Esophagus muscularis mucosa (tissue), 3 donors: ENCODE results near the gene BEST2.

Experiments used
- POLR2A ChIP-seq: fragments of 450-650 bp; IDR thresholded peaks from one replicate; pipeline ENCODE4 v1.6.1; 2017; ENCODE audit warnings: antibody characterized with exemption, moderate library complexity, mild to moderate bottlenecking, low read depth
- TF ChIP-seq, protein P1 (sequence below), 3 experiments: fragments of 200-600 bp in 2 of 3; fragments of 450-650 bp in 1 of 3; sonication (generic) in 2 of 3; IDR thresholded peaks; one replicate each; pipeline ENCODE4 v1.5.1; 2017 to 2019; ENCODE audit warnings: antibody characterized with exemption in 3 of 3, mild to moderate bottlenecking in 2 of 3, moderate library complexity in 1 of 3

DNA sequence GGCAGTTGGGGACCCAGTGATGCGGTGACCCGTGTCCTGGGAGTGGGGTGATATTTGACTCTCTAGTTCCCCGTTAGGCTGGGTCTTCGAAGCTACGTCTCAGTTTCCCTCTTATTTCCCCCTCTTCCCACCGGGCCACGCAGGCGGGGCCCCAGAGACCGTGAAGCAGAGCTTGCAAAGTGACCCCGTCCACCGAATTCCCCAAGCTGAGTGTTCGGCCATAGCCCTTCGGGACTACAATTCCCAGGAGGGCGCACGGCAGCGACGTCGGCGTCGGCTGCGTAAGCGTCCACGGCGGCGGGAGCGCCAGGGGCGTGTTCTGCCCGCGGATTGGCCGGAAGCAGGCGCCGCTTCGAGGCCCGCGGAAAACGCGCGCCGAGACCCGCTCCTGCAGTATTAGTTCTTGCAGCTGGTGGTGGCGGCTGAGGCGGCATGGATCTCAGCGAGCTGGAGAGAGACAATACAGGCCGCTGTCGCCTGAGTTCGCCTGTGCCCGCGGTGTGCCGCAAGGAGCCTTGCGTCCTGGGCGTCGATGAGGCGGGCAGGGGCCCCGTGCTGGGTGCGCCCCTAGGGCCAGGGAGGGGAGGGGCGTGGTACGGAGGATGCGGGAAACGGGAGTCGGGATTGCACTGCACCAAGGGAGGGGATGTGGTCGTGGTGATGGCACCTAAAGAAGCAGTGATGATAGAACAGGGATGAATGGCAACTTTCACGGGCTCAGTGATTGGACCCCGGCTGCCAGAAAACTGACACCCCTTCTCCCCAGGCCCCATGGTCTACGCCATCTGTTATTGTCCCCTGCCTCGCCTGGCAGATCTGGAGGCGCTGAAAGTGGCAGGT, 54.9 kb downstream of the BEST2 start, which contains the start of gene RNASEH2A:
- TF ChIP-seq POLR2A: no peak
- TF ChIP-seq, protein P1, sequence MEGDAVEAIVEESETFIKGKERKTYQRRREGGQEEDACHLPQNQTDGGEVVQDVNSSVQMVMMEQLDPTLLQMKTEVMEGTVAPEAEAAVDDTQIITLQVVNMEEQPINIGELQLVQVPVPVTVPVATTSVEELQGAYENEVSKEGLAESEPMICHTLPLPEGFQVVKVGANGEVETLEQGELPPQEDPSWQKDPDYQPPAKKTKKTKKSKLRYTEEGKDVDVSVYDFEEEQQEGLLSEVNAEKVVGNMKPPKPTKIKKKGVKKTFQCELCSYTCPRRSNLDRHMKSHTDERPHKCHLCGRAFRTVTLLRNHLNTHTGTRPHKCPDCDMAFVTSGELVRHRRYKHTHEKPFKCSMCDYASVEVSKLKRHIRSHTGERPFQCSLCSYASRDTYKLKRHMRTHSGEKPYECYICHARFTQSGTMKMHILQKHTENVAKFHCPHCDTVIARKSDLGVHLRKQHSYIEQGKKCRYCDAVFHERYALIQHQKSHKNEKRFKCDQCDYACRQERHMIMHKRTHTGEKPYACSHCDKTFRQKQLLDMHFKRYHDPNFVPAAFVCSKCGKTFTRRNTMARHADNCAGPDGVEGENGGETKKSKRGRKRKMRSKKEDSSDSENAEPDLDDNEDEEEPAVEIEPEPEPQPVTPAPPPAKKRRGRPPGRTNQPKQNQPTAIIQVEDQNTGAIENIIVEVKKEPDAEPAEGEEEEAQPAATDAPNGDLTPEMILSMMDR (IDR thresholded peaks at IDR 0.05): peak in 2 of 3 experiments; percentile 11
